Measurements from ENCODE around the gene ZAP70.

- TF ChIP-seq CTCF (IDR thresholded peaks at IDR 0.05; ENCODE audit: low read depth, low read length, poor library complexity, severe bottlenecking) (no peak), EZH2phosphoT487 (IDR thresholded peaks at IDR 0.05; ENCODE audit: borderline replicate concordance, low read length) (no peak)
Measured at GRCh38 chr2:97695744-97696143, 17.6 kb upstream of the ZAP70 start.

All from DOHH2 (cell line).